H9 (cell line): ENCODE measurements around the gene PLAC8. TPM values are rescaled to one million over a fixed set of nuclear protein-coding genes. Genes with fewer than 3 reads are reported as not detected.

ENCODE experiments used
- DNase-seq: peaks from one replicate; pipeline ENCODE4 v3.0.0-alpha.2; 2017
- H2AFZ ChIP-seq: one replicate; pipeline ENCODE4 v1.6.1; 2013; ENCODE audit warnings: mild to moderate bottlenecking, low read length, control low read depth, moderate library complexity
- H2AK5ac ChIP-seq: 2 replicates; pipeline ENCODE4 v1.6.1; 2013; ENCODE audit warnings: low read length, control low read depth, mixed read lengths; ENCODE audit not compliant: insufficient read length
- H2BK120ac ChIP-seq: one replicate; pipeline ENCODE4 v1.6.1; 2013; ENCODE audit warnings: low read depth, mild to moderate bottlenecking, low read length, control low read depth, inconsistent platforms; ENCODE audit not compliant: poor library complexity, severe bottlenecking
- H2BK12ac ChIP-seq: 2 replicates; pipeline ENCODE4 v1.6.1; 2013; ENCODE audit warnings: low read length, control low read depth, mixed read lengths, low read depth; ENCODE audit not compliant: insufficient read length
- H2BK15ac ChIP-seq: 2 replicates; pipeline ENCODE4 v1.6.1; 2013; ENCODE audit warnings: low read depth, low read length, control low read depth
- H2BK20ac ChIP-seq: one replicate; pipeline ENCODE4 v1.6.1; 2013; ENCODE audit warnings: low read depth, mild to moderate bottlenecking, low read length, control low read depth, inconsistent platforms; ENCODE audit not compliant: poor library complexity, severe bottlenecking
- H2BK5ac ChIP-seq: 2 replicates; pipeline ENCODE4 v1.6.1; 2013; ENCODE audit warnings: low read length, control low read depth, mixed read lengths; ENCODE audit not compliant: insufficient read length
- H3K14ac ChIP-seq: 2 replicates; pipeline ENCODE4 v1.6.1; 2013; ENCODE audit warnings: low read length, control low read depth; ENCODE audit not compliant: insufficient read depth
- H3K18ac ChIP-seq: 2 replicates; pipeline ENCODE4 v1.6.1; 2013; ENCODE audit warnings: low read depth, mild to moderate bottlenecking, mixed read lengths, low read length, control low read depth; ENCODE audit not compliant: insufficient read length
- H3K23ac ChIP-seq: 2 replicates; pipeline ENCODE4 v1.6.1; 2013; ENCODE audit warnings: low read length, control low read depth, mixed read lengths, low read depth; ENCODE audit not compliant: insufficient read length
- H3K23me2 ChIP-seq: 2 replicates; pipeline ENCODE4 v1.6.1; 2013; ENCODE audit warnings: low read depth, mild to moderate bottlenecking, mixed read lengths, low read length, control low read depth; ENCODE audit not compliant: insufficient read length, poor library complexity, severe bottlenecking
- H3K27ac ChIP-seq: 2 replicates; pipeline ENCODE4 v1.5.1; 2013; ENCODE audit warnings: low read length, control low read depth, mixed read lengths, low read depth; ENCODE audit not compliant: insufficient read length
- H3K27me3 ChIP-seq: 2 replicates; pipeline ENCODE4 v1.6.1; 2013; ENCODE audit warnings: low read length, control low read depth, inconsistent platforms; ENCODE audit not compliant: insufficient read depth
- H3K4ac ChIP-seq: 2 replicates; pipeline ENCODE4 v1.6.1; 2013; ENCODE audit warnings: low read depth, mild to moderate bottlenecking, control low read depth, inconsistent platforms, low read length, moderate library complexity
- H3K4me1 ChIP-seq: 2 replicates; pipeline ENCODE4 v1.6.1; 2013; ENCODE audit warnings: low read length, control low read depth, inconsistent platforms; ENCODE audit not compliant: insufficient read depth
- H3K4me2 ChIP-seq: 2 replicates; pipeline ENCODE4 v1.6.1; 2013; ENCODE audit warnings: low read length, control low read depth, mixed read lengths; ENCODE audit not compliant: insufficient read length, insufficient read depth
- H3K56ac ChIP-seq: 2 replicates; pipeline ENCODE4 v1.6.1; 2013; ENCODE audit warnings: low read depth, mild to moderate bottlenecking, mixed read lengths, low read length, control low read depth; ENCODE audit not compliant: insufficient read length
- H3K79me1 ChIP-seq: 2 replicates; pipeline ENCODE4 v1.6.1; 2013; ENCODE audit warnings: low read depth, mild to moderate bottlenecking, moderate library complexity, low read length, control low read depth, inconsistent platforms; ENCODE audit not compliant: insufficient read depth, poor library complexity, severe bottlenecking
- H3K79me2 ChIP-seq: 2 replicates; pipeline ENCODE4 v1.6.1; 2013; ENCODE audit warnings: low read length, control low read depth, inconsistent platforms; ENCODE audit not compliant: insufficient read depth
- H3K9ac ChIP-seq: 2 replicates; pipeline ENCODE4 v1.6.1; 2013; ENCODE audit warnings: low read length, control low read depth, mixed read lengths; ENCODE audit not compliant: insufficient read length; ENCODE audit errors: extremely low read depth
- H3K9me3 ChIP-seq: one replicate; pipeline ENCODE4 v1.6.1; 2013; ENCODE audit warnings: low read depth, low read length, inconsistent platforms; ENCODE audit not compliant: control insufficient read depth
- H3T11ph ChIP-seq: one replicate; pipeline ENCODE4 v1.6.1; 2013; ENCODE audit warnings: mild to moderate bottlenecking, low read length, control low read depth, inconsistent platforms
- H4K20me1 ChIP-seq: one replicate; pipeline ENCODE4 v1.6.1; 2013; ENCODE audit not compliant: control insufficient read depth, insufficient read length, insufficient read depth
- H4K5ac ChIP-seq: 2 replicates; pipeline ENCODE4 v1.6.1; 2013; ENCODE audit warnings: low read depth, mild to moderate bottlenecking, mixed read lengths, low read length, control low read depth; ENCODE audit not compliant: insufficient read length
- H4K8ac ChIP-seq: replicated peaks from 2 replicates; pipeline ENCODE4 v1.6.1; 2013; ENCODE audit warnings: low read length, control low read depth, mixed read lengths, low read depth; ENCODE audit not compliant: insufficient read length
- H4K91ac ChIP-seq: 2 replicates; pipeline ENCODE4 v1.6.1; 2013; ENCODE audit warnings: low read depth, mild to moderate bottlenecking, moderate library complexity, mixed read lengths, low read length, control low read depth; ENCODE audit not compliant: insufficient read length
- H3K27ac Mint-ChIP-seq, 3 experiments: 2 replicates in 2 of 3; 3 replicates in 1 of 3; pipeline ENCODE4 v1.8.0; 2020 to 2021; ENCODE audit warnings: mixed read lengths in 3 of 3, mild to moderate bottlenecking in 1 of 3, moderate library complexity in 1 of 3
- H3K27me3 Mint-ChIP-seq: 2 replicates; pipeline ENCODE4 v1.8.0; 2021; ENCODE audit warnings: low read depth, mild to moderate bottlenecking, moderate library complexity, mixed read lengths
- H3K36me3 Mint-ChIP-seq, 3 experiments: 2 replicates in 2 of 3; 3 replicates in 1 of 3; pipeline ENCODE4 v1.8.0; 2020 to 2021; ENCODE audit warnings: low read depth in 3 of 3, mixed read lengths in 3 of 3; ENCODE audit not compliant: insufficient read depth in 1 of 3
- H3K4me1 Mint-ChIP-seq, 2 experiments: 2 replicates each; pipeline ENCODE4 v1.8.0; 2020; ENCODE audit warnings: mixed read lengths in 2 of 2
- H3K4me3 Mint-ChIP-seq, 2 experiments: 2 replicates in 1 of 2; 3 replicates in 1 of 2; pipeline ENCODE4 v1.8.0; 2020 to 2021; ENCODE audit warnings: mild to moderate bottlenecking in 2 of 2, mixed read lengths in 2 of 2, moderate library complexity in 1 of 2
- H3K9me3 Mint-ChIP-seq, 2 experiments: 2 replicates in 1 of 2; 3 replicates in 1 of 2; pipeline ENCODE4 v1.8.0; 2020; ENCODE audit warnings: mild to moderate bottlenecking in 2 of 2, mixed read lengths in 2 of 2, moderate library complexity in 1 of 2
- CTCF ChIP-seq: fragments of 200-600 bp; sonication (generic); conservative IDR thresholded peaks from 3 replicates; pipeline ENCODE4 v1.8.0; 2021; ENCODE audit warnings: antibody characterized with exemption, mild to moderate bottlenecking
- WGBS: extraction: QIAGEN DNeasy Blood & Tissue Kit; methylation state at CpG from one replicate; pipeline ENCODE4 v1.1.7; 2013; ENCODE audit warnings: missing lambda C conversion rate, low lambda C conversion rate, mixed read lengths; ENCODE audit not compliant: insufficient read length; ENCODE audit errors: extremely low coverage; 5-methylcytosine and 5-hydroxymethylcytosine counted together
- total RNA-seq: library from RNA; stranded (reverse); gene quantifications from 2 replicates; pipeline ENCODE4 v1.2.1, GENCODE V29; 2021

The PLAC8 gene
- total RNA-seq, 1 experiment from 2014 or later = 1.6 TPM

- Histone ChIP-seq H3K23ac (no peak overlapping the region), H3T11ph (no peak overlapping the region), H3K56ac (no peak overlapping the region), H2AK5ac (no peak overlapping the region), H2BK5ac (no peak overlapping the region), H4K20me1 (no peaks in the 10 kb centered on the region), H3K4me2 (no peak overlapping the region), H3K4me1 (no peaks in the 10 kb centered on the region), H3K9me3 (no peaks in the 10 kb centered on the region), H3K18ac (no peak overlapping the region), H2BK12ac (no peak overlapping the region), H3K23me2 (no peaks in the 10 kb centered on the region), H3K79me1 (no peaks in the 10 kb centered on the region), H3K14ac (no peak overlapping the region), H3K4ac (no peak overlapping the region), H4K91ac (no peak overlapping the region), H4K5ac (no peak overlapping the region), H3K9ac (no peak overlapping the region), H4K8ac (no peak overlapping the region), H2BK20ac (no peak overlapping the region), H3K27ac (no peak overlapping the region), H3K79me2 (no peaks in the 10 kb centered on the region), H2BK120ac (no peak overlapping the region), H3K27me3 (no peaks in the 10 kb centered on the region), H2BK15ac (no peak overlapping the region), H2AFZ (no peak overlapping the region)
- WGBS = no CpG with 5 or more reads among the region's 10 CpGs
- DNase-seq = no peak
- Mint-ChIP-seq H3K27ac (no peak overlapping the region), H3K4me1 (no peaks in the 10 kb centered on the region), H3K27me3 (no peaks in the 10 kb centered on the region), H3K9me3 (peaks cover 21 to 26% of the 10 kb centered on the region in 2 experiments; a peak in 4 of 5 replicates), H3K4me3 (no peak overlapping the region), H3K36me3 (peaks cover 0 to 5% (median 0%) of the 10 kb centered on the region in 3 experiments; a peak in 2 of 7 replicates)
- TF ChIP-seq CTCF = no peak
Measured at GRCh38 chr4:83124111-83124780, 9.7 kb upstream of the PLAC8 start.
